ENCODE measurements around the gene LRFN2.

The LRFN2 gene

DNA sequence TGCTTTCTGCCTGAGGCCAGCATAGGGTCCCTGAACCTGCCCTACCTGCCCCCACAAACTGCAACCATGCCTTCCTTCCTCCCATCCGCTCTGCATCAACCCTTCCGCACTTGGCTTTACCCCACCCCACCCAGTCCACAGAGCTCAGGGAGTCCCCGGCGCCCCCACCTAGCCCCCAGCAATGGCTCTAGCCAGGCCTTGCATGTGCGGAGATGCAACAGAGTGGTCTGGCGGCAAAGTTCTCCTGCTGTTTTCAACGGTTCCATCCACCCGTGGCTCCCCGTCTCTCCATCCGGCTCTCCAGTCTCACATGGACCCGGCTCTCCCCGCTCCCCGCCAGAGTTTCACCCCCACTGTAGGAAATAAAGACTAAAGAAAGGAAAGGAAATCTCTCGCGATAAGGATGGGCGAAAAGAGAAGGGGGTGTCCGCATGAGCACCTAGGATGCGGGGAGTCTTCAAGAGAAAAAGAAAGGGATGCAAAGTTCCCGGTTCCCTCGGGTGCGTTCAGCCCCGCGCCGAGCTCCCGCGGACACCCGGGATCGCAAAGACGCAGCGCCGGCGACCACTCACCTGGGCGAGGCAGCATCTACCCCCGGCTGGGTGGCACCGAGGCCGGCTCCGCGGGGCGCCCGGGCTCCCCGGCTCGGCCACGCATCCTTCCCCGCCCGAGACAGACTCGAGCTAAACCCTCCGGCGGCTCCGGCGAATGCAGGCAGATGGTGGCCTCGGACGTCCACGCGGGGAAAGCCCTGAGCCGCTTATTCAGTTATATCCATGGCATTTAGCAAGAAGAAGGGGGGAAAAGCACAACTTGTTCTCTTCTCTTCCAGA is 579 bp downstream of the LRFN2 start:
- DNase-seq (ENCODE audit: low spot score), result no peak

DNA sequence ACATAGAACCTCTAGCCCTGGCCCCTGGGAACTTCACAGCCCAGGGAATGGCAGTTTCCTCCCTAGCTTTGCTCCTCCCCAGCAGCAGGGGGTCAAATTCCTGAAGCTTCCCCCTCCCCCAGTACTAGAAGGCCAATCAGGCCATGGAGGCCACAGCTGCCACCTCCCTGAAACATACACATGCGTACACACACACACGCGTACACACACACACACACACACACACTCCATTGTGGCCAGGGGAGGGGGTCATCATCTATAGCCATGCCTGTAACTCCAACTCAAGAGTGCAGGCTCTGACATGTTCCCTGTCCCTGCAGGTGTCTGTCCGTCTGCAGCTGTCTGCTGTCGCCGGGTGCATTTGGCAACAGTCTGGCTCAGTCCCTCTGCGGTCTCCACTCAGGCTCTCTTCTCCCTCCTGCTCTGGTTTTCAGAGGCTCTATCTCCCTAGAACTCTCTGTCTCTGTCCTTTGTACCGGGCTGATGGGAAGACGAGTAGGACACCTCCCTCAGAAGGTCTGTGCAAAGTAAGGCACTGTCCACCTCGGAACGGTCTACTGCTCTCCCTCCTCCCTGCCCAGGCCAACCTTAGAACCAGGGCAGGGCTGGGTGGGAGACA is 1.4 kb downstream of the LRFN2 start:
- DNase-seq (ENCODE audit: low spot score), result no peak

DNA sequence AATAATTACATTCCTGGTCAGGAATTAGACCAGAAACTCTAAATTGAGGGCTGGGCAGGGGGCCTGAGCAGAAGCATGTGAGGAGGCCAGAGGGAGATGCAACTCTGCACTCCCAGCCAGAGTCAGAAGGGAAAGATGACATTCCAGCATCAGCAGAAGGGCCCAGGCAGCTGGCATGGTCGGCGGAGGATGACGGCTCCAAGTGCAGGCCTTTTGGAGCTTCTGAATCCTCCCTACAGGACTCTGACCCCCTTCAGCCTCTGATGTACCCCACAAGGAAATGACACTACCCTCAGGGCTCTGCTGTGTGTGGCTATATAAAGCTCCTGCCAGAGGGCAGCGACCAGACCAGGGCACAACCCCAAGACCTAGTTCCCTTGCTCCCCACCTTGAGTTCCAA is 1.9 kb downstream of the LRFN2 start:
- DNase-seq (ENCODE audit: low spot score), result no peak

DNA sequence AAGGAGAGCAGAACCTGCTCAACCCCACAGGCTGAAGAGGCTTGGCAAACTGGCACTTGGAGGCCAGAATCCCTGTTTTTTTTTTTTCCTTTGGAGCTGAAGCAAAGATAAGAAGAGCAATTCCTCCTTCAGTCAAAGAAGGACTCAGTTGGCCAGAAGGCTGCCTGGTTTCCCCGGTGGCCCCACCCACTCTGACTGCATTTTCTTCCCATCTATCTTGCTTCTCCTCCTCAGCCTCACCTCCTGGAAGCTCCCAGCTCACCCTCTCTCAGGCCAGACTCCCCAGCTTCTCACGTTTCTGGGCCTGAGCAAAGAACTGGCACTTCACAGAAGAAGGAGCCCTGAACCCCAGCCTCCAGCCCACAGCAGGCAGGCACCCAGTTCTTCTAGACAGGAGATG is 2.4 kb downstream of the LRFN2 start:
- DNase-seq (ENCODE audit: low spot score), result no peak

DNA sequence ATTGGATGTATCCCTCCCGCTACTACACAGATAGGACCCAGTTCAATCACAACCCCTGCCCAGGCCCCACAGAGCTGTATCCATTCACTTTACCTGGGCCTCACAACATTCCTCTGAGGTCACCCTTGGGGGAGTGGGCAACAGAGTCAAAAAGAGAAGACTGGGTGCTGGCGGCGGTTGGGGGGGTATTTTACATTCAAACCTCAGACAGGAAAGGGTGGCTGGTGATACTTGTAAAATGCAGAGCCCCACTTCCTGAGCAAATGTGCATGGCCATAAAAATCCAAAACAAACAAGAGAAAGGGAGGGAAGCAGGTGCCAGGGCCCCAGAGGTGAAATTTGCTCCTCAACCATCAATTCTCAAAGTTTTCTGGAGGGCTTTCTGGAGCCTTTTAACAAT is 3.5 kb downstream of the LRFN2 start:
- no peak for DNase-seq (ENCODE audit: low spot score)

DNA sequence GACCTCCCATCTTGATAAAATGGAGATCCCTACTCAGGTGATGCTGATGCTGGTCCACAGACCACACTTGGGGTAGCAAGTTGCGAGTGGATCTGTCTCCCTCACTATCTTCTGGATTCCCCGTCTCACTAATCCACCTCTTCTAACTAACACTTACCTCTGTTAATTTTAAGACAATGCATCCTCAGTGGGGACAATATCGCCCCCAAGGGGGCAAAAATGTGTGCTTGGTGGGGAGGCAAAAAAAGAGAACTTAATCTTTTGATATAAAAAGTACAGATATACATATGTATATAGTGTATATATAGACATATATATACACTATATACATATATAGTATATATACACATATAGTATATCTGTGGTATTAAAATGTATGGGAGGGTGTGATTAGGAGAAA is 4.3 kb downstream of the LRFN2 start:
- no peak for DNase-seq (ENCODE audit: low spot score)

DNA sequence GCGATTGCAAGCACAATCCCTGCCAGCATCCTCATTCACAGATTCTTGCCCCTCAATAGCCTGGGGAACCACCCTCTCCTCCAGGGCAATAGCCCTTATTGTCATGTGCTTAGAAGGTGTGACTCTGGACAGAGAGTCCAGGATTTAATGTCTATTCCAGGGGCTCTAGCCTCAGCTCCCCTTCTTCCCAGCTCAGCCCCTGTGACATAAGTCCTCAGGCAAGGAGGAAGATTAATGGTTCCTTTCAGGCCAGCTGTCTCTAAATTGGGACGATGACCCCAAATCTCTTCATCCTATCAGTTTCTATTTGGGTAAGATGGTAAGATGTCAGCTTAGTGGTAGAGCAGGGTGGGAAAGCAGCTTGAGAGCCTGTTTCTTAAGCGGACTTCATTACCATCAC is 8.1 kb downstream of the LRFN2 start:
- no peak for DNase-seq (ENCODE audit: low spot score)

DNA sequence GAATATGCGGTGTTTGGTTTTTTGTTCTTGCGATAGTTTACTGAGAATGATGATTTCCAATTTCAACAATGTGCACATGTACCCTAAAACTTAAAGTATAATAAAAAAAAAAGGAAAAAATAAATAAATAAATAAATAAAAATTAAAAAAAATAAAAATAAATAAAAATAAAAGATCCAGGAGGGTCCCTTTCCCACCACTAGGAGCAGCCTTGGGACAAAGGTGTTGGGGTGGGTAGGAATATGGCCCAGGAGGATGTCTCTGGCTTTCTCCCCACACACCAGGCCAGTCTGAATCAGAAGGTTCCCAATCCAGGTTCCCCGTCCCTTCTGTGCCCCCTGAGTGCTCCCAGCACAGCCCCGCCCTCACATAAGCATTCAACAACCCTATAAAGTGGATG is 9.5 kb downstream of the LRFN2 start:
- no peak for DNase-seq (ENCODE audit: low spot score)

DNA sequence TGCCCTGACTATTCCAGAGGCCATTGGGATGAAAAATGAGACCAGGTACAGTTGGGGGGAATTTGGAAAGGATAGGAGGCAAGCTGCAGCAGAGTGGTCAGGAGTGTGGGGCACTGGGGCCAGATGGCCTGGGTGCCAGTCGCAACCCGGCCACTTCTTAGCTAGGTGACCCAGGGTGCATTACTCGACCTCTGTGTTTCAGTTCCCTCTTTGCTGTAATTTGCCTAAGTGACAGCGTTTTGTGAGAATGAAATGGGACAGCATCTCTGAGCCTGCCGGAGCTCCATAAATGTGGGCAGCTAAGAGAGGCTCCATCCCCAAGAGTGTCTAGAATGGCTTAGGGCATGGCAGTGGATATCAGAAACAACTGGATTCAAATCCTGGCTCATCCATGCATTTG is 13.9 kb downstream of the LRFN2 start:
- DNase-seq (ENCODE audit: low spot score), result no peak

DNA sequence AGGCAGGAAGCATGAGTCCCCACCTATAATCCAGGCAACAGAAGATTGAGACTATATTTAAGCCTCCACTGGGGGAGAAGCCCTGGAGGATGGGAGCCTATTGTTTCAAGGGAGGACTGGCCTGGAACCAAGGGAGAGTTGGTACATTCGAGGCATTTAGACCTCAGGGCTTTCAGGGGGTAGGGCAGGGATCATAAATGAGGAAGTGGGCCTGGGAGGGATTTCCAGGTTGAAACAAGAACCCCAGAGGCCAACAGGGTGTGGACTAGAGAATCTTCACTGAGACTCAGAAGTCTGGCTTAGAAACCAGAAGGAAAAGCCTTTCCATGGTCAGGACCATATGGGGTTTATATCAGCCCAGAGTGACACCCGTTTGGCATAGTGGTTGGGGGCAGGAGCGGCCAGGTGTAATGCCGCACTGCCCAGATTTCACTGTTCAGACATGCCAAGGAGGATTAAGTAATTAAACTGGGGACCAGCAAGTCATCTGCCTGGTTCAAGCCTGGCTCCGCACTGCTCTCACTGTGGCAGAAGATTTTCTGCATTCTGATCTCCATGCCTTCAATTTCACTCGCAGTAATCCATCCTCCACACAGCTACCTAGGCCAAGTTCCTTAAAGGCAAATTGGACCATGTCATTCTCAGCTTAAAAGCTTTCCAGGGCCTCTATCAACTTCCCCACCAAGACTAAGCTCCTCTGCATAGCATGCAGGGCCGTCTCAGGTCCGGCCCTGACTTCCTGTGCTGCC is 17.8 kb downstream of the LRFN2 start:
- DNase-seq (ENCODE audit: low spot score), result no peak

DNA sequence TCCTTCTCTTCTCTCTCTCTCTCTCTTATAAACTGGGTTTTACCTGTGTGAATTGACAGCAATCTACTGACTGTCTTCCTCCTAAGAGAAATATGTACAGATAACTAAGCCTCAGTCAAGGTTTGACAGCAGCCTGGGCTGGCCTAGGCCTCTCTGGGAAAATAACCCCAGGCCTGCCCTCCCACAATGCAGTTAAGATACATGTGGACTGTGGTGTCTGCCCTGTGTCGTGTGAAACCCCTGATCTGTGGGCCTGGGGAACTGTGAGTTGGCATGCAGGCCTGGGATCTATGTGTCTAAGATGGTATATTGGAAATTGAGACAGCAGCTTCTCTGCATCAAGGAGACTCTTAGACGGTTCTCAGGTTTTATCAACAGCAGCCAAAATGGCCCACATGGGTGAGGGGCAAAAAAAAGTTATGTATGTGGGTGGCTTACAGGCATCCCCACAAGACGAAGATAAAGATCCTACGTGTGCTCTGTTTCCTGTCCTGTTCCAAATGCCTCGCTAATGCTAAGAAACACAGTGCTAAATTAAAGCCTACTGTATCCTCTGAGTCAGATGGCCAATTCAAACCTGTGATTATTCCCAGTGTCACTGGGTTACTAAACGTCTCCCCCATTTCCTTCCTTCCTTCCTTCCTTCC is 19.0 kb downstream of the LRFN2 start:
- DNase-seq (ENCODE audit: low spot score), result no peak

DNA sequence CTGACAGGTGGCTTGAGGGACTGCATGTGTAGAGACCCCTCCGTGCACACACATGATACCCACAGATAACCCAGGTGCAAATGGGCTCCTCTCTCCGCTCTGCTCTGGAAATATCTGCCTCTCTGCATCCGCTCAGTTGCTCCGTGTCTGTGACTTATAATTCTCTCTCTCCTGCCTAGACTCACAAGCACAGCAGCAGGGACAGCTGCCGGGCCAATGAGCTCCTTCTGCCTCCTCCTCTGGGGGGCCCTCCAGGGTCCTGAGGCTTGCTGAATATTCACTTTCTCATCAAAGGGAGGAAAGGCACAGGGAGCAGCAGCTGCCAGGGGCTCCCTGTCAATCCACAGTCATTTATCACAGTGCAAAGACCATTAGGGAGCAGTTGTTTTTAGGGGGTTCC is 24.1 kb downstream of the LRFN2 start:
- no peak for DNase-seq (ENCODE audit: low spot score)

DNA sequence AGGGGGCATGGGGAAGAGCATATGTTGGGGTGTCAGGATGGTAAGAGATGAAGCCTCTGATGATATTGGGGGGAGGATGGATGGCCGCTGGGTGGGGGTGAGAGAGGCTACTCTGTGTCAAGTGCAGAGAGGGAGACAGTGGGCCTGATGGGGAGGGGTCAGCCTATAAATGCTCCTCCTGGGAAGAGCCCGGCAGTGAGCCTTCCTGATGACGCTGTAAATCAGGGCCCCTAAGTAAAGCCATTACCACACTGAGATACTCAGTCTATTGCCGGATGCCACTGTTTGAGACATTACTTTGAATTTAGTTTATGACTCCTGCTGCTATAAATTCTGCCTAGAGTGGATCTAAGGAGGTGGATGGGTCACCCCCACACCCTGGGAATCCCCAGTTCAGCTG is 28.1 kb downstream of the LRFN2 start:
- DNase-seq (ENCODE audit: low spot score), result no peak

DNA sequence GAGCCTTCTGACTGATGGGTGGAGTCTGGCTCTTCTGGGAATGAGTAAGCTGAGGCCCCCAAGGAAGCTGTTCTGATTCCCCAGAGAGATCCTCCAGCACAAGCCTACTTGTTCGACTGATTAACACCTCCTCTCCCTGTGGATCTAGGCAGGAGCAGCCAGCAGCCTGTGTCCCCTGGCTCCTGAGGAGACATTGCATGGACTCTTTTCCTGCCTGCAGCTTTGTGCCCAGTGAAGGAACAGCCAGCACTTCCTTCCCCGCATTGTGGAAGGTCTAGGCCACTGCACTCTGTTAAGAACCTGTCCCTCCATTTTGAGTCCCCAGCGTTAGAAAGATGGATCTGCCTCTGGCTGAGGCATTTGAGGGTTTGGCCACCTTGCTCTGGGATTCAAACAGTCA is 29.1 kb downstream of the LRFN2 start:
- DNase-seq (ENCODE audit: low spot score), result no peak

DNA sequence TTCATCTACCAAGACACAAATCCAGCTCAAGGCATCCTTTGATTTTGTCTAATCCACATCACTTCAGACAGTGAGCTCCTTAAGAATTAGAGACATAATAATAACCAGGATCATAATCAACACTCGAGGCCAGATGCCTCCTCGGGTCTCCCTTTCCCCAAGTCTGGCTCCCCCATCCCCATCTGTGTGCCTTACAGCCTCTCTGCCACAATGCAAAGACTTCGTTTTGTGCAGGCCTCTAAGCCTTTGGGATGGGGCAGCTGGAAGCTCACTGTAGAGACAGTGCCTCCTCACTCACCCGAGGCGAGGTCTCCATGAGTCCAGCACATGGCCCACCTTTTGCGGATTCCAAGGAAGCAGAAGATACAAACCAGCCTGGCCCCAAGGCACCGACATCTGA is 30.3 kb downstream of the LRFN2 start:
- no peak for DNase-seq (ENCODE audit: low spot score)

DNA sequence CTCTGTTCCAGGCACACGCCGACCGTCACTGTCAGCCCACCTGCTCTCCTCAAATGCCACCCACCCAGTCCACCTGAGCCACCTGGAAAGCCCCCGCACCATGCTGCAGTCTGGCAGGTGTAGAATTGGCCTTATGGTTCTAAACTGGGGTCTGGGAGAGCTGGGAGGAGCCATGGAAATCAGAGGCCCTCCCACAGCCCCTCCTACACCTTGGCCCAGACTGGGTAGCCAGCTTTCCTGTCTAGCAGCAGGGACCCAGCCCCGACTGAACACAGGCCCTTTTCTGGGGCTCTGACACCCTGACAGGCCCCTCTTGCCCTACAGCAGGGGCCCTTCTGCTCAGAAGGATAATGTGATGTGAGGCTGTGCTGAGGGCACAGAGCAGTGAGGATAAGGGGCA is 31.1 kb downstream of the LRFN2 start:
- DNase-seq (ENCODE audit: low spot score), result no peak

DNA sequence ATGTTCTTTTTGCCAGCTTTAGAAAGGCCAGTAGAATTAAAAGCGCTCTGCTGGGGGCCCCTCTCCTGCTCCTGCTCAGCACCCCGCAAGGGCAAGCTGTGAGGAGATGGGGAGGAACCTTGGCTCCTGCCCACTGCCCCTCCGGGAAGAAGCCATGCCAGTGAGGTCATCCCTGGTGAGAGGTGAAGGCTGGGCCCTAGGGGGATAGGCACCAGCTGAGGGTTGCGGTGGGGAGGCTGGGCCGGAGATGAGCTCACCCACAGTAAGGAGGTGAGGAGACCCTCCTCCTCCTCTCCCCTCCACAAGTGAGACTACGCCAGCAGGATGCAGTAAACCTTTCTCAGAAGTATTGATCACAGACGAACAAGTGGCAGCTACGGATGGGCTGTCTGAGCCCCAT is 32.1 kb downstream of the LRFN2 start:
- DNase-seq (ENCODE audit: low spot score), result no peak

DNA sequence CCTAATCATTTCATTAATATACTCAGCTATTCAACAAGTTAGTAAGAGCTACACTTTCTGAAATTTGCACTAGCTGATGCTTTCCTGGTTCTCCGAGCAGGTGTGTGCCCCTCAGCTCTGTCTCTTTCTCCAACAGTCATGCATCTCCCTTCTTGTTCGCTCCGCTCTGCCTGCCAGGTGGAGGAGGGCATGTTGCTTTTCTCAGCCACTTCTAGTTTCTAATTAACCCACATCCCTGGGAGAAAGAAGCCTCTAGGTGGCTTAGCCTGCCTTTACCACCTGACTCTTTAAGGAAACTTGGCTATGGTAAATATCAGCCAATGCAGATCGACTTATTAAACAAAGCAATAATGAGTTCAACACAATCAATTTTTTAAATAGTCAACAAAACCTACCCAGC is 34.2 kb downstream of the LRFN2 start:
- no peak for DNase-seq (ENCODE audit: low spot score)

DNA sequence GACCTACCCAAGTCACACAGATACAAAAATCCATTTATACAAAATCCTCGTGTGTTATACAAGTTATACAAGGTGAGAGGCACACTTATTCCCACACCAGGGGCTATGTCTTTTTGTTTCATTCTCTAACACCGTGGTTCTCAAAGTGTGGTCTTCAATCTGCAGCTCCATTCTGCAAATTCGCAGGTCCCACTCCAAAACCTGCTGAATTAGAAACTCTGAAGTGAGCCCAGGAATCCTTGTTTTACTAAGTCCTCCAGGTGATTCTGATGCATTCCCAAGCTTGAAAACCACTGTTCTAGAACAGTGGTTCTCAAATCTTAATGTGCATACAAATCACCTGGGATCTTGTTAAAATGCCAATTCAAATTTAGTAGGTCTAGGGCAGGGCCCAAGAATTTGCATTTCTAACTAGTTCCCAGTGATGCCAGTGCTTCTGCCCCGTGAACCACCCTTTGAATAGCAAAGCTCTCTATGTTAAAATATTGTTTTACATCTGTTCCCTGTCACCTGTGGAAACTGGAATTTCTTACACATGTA is 35.1 kb downstream of the LRFN2 start:
- DNase-seq (ENCODE audit: low spot score), result no peak

DNA sequence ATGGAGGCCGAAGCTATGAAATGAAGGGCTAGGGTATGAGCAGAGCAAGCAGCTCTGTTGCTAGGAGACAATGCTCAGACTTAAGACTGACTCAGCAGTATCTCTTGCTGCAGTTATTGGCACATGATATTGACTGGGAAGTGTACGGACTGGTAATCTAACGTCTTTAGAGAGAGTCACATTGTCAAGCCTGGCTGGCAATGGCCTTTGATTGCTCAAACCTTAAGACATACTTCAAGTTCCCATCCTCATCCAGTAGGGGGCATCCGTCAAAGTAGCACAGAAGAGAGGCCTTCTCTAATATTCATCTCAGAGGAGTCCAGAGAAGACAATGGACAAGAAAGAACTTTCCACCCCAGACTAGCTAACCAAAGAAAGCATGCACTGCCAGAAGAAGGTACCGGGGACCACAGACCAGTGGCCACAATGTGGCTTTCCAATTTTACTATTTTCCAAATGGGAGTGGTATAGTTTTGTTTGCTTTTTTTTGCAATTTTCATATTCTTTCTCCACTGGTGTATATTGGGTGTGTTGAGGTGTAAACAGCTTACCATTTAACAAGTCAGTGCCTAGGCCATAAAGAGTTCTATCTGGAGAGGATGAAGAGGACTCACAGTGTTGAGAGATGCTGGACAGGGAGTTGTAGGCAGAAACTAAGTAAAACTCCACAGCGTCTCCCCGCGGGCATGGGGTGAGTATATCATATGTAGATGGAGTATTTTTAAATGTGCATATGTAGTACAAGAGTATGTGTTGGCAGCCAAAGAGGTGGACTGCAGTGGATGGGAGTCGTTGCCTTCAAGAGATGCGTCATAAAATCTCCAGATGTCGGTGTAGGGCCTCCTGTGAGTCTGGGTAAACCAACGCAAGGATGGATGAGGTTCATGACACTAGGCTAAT is 36.7 kb downstream of the LRFN2 start:
- DNase-seq (ENCODE audit: low spot score), result peak; percentile 17

DNA sequence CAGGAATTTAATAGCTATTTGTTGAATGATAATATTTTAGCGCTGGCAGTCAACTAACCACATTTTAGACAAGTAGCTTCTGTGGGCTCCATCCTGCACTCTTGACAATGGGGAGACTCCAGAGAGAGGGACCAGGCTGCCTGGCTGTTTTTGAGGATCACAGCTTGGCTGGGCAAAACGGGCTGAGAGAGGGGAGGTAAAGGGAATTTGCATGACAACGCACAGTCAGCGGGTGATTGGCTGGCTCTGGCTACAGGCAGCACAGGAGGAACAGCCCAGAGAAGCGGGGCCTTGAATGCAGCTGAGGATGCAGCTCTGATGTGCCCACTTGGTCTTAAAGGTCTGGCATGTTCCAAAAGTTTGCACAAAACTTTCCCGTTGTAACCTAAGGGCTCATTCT is 41.2 kb downstream of the LRFN2 start:
- no peak for DNase-seq (ENCODE audit: low spot score)

Measured in HuH-7 (cell line).